Transverse colon (tissue), 4 donors: ENCODE measurements around the gene FKBP6. TPM values are rescaled to one million over a fixed set of nuclear protein-coding genes. Genes with fewer than 3 reads are reported as not detected.

Source experiments
- DNase-seq: peaks from one replicate; pipeline ENCODE4 v3.0.0-alpha.2; 2019
- H3K27ac ChIP-seq, 4 donors: fragments of 200-600 bp; sonication (generic); 2 replicates each; pipeline ENCODE4 v1.5.1; 2016 to 2018; ENCODE audit warnings: inconsistent platforms in 4 of 4
- H3K27me3 ChIP-seq: fragments of 200-600 bp; sonication (generic); 2 replicates; pipeline ENCODE4 v1.5.1; 2017; ENCODE audit warnings: inconsistent platforms
- H3K36me3 ChIP-seq, 4 donors: fragments of 200-600 bp; sonication (generic); 2 replicates each; pipeline ENCODE4 v1.5.1; 2017 to 2019; ENCODE audit warnings: inconsistent platforms in 4 of 4
- H3K4me1 ChIP-seq, 4 donors: fragments of 200-600 bp; sonication (generic); 2 replicates each; pipeline ENCODE4 v1.5.1; 2017 to 2020; ENCODE audit warnings: inconsistent platforms in 4 of 4
- H3K4me3 ChIP-seq, 4 donors: fragments of 200-600 bp; sonication (generic); 1 replicate in 1 of 4; 2 replicates in 3 of 4; pipeline versions ENCODE4 v1.5.1 to v1.6.1; 2017 to 2019; ENCODE audit warnings: inconsistent platforms in 4 of 4
- H3K9me3 ChIP-seq, 2 donors: fragments of 200-600 bp; sonication (generic); 2 replicates each; pipeline ENCODE4 v1.5.1; 2017 to 2019; ENCODE audit warnings: inconsistent platforms in 2 of 2
- CTCF ChIP-seq, 5 experiments: fragments of 200-600 bp in 3 of 5; fragments of 450-650 bp in 2 of 5; sonication (generic) in 3 of 5; IDR thresholded peaks; 1 replicate in 2 of 5; 2 replicates in 3 of 5; pipeline ENCODE4 v1.5.1; 2016 to 2017; ENCODE audit warnings: antibody characterized with exemption in 5 of 5, inconsistent platforms in 3 of 5, mild to moderate bottlenecking in 2 of 5, moderate library complexity in 1 of 5
- EP300 ChIP-seq: sonication (generic); formaldehyde crosslinking; IDR thresholded peaks from one replicate; pipeline ENCODE4 v1.6.1; 2017; ENCODE audit warnings: antibody characterized with exemption, low read depth
- POLR2A ChIP-seq: fragments of 450-650 bp; IDR thresholded peaks from one replicate; pipeline ENCODE4 v1.6.1; 2016; ENCODE audit warnings: antibody characterized with exemption, mild to moderate bottlenecking, moderate library complexity
- POLR2AphosphoS5 ChIP-seq, 3 donors: sonication (generic); formaldehyde crosslinking; IDR thresholded peaks; one replicate each; pipeline ENCODE4 v1.6.1; 2016; ENCODE audit warnings: antibody characterized with exemption in 3 of 3
- WGBS, 2 donors: methylation state at CpG; one replicate each; pipeline ENCODE4 v1.1.5; 2018; ENCODE audit warnings: low coverage in 1 of 2; 5-methylcytosine and 5-hydroxymethylcytosine counted together
- in situ Hi-C, 4 donors: fragments of 200-750 bp; cut with MboI; loops; one replicate each; pipeline versions ENCODE4 v1.15.0 to v1.15.1; 2017; ENCODE audit warnings: low sequenced_read_pairs in 3 of 4, low pct_ligation_motif_present in 1 of 4, low pct_unique_long_range_greater_than_20kb in 1 of 4
- intact Hi-C: fragments of 100-400 bp; cut with DNase I; formaldehyde crosslinking; loops from one replicate; pipeline ENCODE4 v1.15.1; 2023; ENCODE audit warnings: low total_unique reads
- total RNA-seq, 4 donors: library from RNA; depleted of rRNA; stranded (reverse); fragments of >200 nt; gene quantifications; one replicate each; pipeline ENCODE4 v1.1.0, GENCODE V29; 2016

The FKBP6 gene
- total RNA-seq, 4 donors from 2014 or later = not detected

GRCh38 chr7:73382934-73383503 is 55.1 kb downstream of the FKBP6 start:
- in situ Hi-C loops (no loop called here), intact Hi-C loops (no loop called here)
- no peak overlapping the region for H3K27ac ChIP-seq
- 70 to 88% methylated on average over 2 to 4 of the region's 4 CpGs for WGBS, 2 donors
- no peaks in the 10 kb centered on the region for H3K4me1 ChIP-seq
- peaks cover 18 to 19% of the 10 kb centered on the region in 2 donors for H3K9me3 ChIP-seq
- no peaks in the 10 kb centered on the region for H3K36me3 ChIP-seq
- no peak for TF ChIP-seq CTCF (IDR thresholded peaks at IDR 0.05)
- no peak for TF ChIP-seq POLR2A
- TF ChIP-seq POLR2AphosphoS5 (IDR thresholded peaks at IDR 0.05) = no peak
- TF ChIP-seq EP300 = no peak
- H3K4me3 ChIP-seq = no peak overlapping the region
- peaks cover 15% of the 10 kb centered on the region for H3K27me3 ChIP-seq
- DNase-seq = no peak

GRCh38 chr7:73387221-73387828 is 59.4 kb downstream of the FKBP6 start:
- H3K9me3 ChIP-seq = peaks cover 20 to 24% of the 10 kb centered on the region in 2 donors

GRCh38 chr7:73387908-73388414 is 60.0 kb downstream of the FKBP6 start:
- TF ChIP-seq CTCF (IDR thresholded peaks at IDR 0.05) (no peak), POLR2AphosphoS5 (IDR thresholded peaks at IDR 0.05) (no peak), POLR2A (no peak), EP300 (no peak)
- H3K27ac ChIP-seq = no peak overlapping the region
- intact Hi-C loops = no loop called here
- in situ Hi-C loops = no loop called here
- WGBS, 2 donors = 82 to 88% methylated on average over 4 of the region's 4 CpGs
- no peaks in the 10 kb centered on the region for H3K36me3 ChIP-seq
- H3K4me3 ChIP-seq = no peak overlapping the region
- DNase-seq = no peak
- H3K27me3 ChIP-seq = no peaks in the 10 kb centered on the region
- no peaks in the 10 kb centered on the region for H3K4me1 ChIP-seq
- peaks cover 20 to 24% of the 10 kb centered on the region in 2 donors for H3K9me3 ChIP-seq

More at GRCh38 chr7:73387221-73387828, 59.4 kb downstream of the FKBP6 start:
- no peak for DNase-seq
- no peak overlapping the region for H3K4me3 ChIP-seq
- no peaks in the 10 kb centered on the region for H3K4me1 ChIP-seq
- no peaks in the 10 kb centered on the region for H3K27me3 ChIP-seq
- in situ Hi-C loops = no loop called here
- no peak for TF ChIP-seq EP300
- TF ChIP-seq POLR2AphosphoS5 (IDR thresholded peaks at IDR 0.05) = no peak
- no peak for TF ChIP-seq POLR2A
- TF ChIP-seq CTCF (IDR thresholded peaks at IDR 0.05) = no peak
- H3K27ac ChIP-seq = no peak overlapping the region
- intact Hi-C loops = no loop called here
- H3K36me3 ChIP-seq = no peaks in the 10 kb centered on the region
- 42 to 65% methylated on average over 2 of the region's 2 CpGs for WGBS, 2 donors

GRCh38 chr7:73391396-73391795 is 63.4 kb downstream of the FKBP6 start:
- no peaks in the 10 kb centered on the region for H3K4me1 ChIP-seq
- DNase-seq = no peak
- 72% methylated on average over 2 of the region's 2 CpGs; no CpG with 5 or more reads in 1 of the 2 donors for WGBS, 2 donors
- H3K27ac ChIP-seq = no peak overlapping the region
- no peak for TF ChIP-seq POLR2A
- intact Hi-C loops (no loop called here), in situ Hi-C loops (no loop called here)
- H3K4me3 ChIP-seq = no peak overlapping the region
- peaks cover 17 to 22% of the 10 kb centered on the region in 2 donors for H3K9me3 ChIP-seq
- H3K27me3 ChIP-seq = no peaks in the 10 kb centered on the region
- no peaks in the 10 kb centered on the region for H3K36me3 ChIP-seq

GRCh38 chr7:73394422-73394821 is 66.5 kb downstream of the FKBP6 start:
- H3K9me3 ChIP-seq = no peaks in the 10 kb centered on the region
- no peak for DNase-seq
- H3K27ac ChIP-seq = no peak overlapping the region
- TF ChIP-seq POLR2A = no peak
- TF ChIP-seq EP300 = no peak
- no peak for TF ChIP-seq CTCF (IDR thresholded peaks at IDR 0.05)
- TF ChIP-seq POLR2AphosphoS5 (IDR thresholded peaks at IDR 0.05) = no peak
- no peak overlapping the region for H3K4me3 ChIP-seq
- 58 to 59% methylated on average over 2 to 3 of the region's 3 CpGs for WGBS, 2 donors
- in situ Hi-C loops = no loop called here
- intact Hi-C loops = no loop called here
- H3K4me1 ChIP-seq = no peaks in the 10 kb centered on the region
- no peaks in the 10 kb centered on the region for H3K27me3 ChIP-seq
- H3K36me3 ChIP-seq = no peaks in the 10 kb centered on the region
